SK-N-MC (cell line): Measurements from ENCODE around the gene CNTNAP4.

Source experiments
- EZH2 ChIP-seq: fragments of 200-600 bp; sonication (generic); IDR thresholded peaks from one replicate; pipeline ENCODE4 v1.6.1; 2017; ENCODE audit warnings: antibody characterized with exemption
- POLR2AphosphoS5 ChIP-seq: IDR thresholded peaks from 2 replicates; pipeline ENCODE4 v1.6.1; 2012; ENCODE audit warnings: mild to moderate bottlenecking, low read depth, low read length, borderline replicate concordance

GRCh38 chr16:76445815-76446214, 168.6 kb downstream of the CNTNAP4 start:
- no peak for TF ChIP-seq POLR2AphosphoS5
- no peak for TF ChIP-seq EZH2
